DOHH2 (cell line): Measurements from ENCODE around the gene SLC9A8.

ENCODE experiments used
- CTCF ChIP-seq: fragments of 200-600 bp; sonication (generic); IDR thresholded peaks from one replicate; pipeline ENCODE4 v1.5.1; 2014; ENCODE audit warnings: antibody characterized with exemption, mild to moderate bottlenecking, low read depth, low read length; ENCODE audit not compliant: poor library complexity, severe bottlenecking
- EZH2phosphoT487 ChIP-seq: fragments of 200-600 bp; sonication (generic); IDR thresholded peaks from 2 replicates; pipeline ENCODE4 v1.6.1; 2017; ENCODE audit warnings: borderline replicate concordance, mild to moderate bottlenecking, antibody characterized with exemption, low read length, moderate library complexity, mixed read lengths

- no peak for TF ChIP-seq CTCF
- no peak for TF ChIP-seq EZH2phosphoT487
These were observed 32.4 kb downstream of the SLC9A8 start for GRCh38 chr20:49845060-49845459.
